HG03103 (cell line): ENCODE data around the gene ARFGAP1.
"Not testable (repeated sequence)": the region's sequence is repeated elsewhere in the genome, so short reads cannot be mapped to it uniquely, and the experiment has no call there.

ENCODE experiments used
- ATAC-seq: cut with Tn5 transposase; IDR thresholded peaks from one replicate; pipeline ENCODE4 v1.9.1; 2021; ENCODE audit warnings: low read depth; ENCODE audit not compliant: unreplicated experiment

Gene ARFGAP1

DNA sequence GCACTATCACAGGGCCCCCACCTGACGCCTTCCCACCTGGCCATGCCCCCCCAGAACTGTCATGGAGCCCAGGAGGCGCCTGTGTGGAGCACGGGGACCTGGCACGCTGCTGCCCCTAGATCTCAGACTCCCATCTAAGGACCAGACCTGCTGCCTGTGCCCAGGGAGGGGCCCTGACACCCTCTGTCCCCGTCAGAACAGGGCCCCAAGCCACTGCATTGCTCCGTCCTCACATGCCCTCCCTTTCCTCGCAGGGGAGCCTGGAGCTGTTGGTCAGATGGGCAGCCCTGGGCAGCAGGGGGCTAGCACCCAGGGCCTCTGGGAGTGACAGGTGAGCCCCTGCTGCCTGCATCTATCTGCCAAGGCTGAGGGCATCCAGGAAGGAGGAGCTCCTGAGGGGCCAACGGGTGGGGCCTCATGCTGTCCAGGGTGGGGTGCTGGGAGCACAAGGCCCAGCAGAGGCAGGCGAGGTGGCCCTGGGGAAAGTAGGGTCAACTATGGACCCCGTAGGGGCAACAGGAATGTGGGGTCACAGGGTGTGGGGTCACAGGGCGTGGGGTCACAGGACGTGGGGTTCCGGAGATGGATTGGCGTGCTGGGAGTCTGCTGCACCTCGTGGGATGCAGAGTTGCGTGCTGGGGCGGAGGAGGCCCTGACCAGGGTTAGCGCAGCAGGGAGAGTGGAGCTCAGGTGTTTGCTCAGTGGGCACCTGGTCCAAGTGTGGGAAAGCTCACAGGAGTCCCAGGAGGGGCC, 56.9 kb downstream of the ARFGAP1 start:
- ATAC-seq = no peak

- ATAC-seq = no peak
Measured at GRCh38 chr20:63330084-63330760, 57.6 kb downstream of the ARFGAP1 start.

DNA sequence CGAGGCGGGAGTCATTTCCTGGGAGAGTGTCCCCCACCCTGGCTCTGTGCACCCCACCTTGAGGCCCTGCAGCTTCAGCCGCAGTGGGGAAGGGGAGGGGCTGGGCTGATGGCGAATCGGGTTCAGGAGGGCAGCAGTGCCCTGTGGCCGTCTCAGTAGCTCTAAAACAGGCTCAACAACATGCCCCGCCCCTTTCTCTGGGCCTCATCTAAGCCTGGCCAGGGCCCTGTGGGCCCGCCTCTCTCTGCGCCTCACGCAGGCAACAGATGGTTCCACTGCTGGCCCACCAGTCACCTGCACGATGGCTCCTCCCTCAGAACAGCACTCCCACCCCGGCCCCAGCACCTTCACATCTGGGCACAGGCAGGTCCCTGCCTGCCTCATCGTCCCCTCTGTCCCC, 58.3 kb downstream of the ARFGAP1 start:
- no peak for ATAC-seq

GRCh38 chr20:63331741-63332400, 59.3 kb downstream of the ARFGAP1 start:
- no peak for ATAC-seq

GRCh38 chr20:63332488-63333240, 60.1 kb downstream of the ARFGAP1 start:
- ATAC-seq = no peak

DNA sequence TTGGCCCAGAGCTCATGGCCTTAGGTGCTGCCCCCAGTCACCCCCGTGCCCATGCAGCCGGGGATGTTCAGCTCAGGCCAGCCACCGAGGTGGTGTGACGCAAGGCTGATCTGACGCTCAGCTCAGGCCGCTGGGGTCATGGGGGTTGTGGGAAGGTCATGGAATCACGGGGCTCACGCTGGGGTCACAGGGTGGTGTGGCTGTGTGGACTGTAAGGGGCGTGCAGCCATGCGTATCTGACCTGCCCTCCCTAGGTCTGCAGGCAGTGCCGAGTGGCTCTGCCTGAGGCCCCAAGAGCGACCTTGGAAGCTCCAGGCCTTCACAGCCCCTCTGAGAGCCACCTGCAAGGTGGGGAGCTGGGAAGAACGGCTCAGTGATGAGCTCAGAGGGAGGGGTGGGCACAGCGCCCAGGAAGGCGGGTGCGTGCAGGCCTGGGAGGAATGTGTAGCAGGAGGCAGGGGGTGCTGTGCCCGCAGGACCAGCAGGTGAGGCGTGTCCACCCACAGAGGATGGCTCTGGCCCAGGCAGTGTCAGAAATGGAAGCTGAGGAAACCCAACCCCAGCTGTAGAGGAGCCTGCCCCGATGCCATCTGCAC, 60.7 kb downstream of the ARFGAP1 start:
- ATAC-seq = no peak

GRCh38 chr20:63334356-63334755, 61.7 kb downstream of the ARFGAP1 start:
- no peak for ATAC-seq

DNA sequence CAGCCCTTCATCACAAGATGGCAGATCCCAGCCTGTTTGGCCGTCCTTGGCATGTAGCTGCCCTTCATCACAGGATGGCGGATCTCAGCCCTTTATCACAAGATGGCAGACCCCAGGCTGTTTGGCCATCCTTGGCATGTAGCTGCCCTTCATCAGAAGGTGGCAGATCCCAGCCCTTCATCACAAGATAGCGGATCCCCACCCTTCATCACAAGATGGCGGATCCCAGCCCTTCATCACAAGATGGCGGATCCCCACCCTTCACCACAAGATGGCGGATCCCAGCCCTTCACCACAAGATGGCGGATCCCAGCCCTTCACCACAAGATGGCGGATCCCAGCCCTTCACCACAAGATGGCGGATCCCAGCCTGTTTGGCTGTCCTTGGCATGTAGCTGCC, 62.4 kb downstream of the ARFGAP1 start:
- ATAC-seq = not testable (repeated sequence)

DNA sequence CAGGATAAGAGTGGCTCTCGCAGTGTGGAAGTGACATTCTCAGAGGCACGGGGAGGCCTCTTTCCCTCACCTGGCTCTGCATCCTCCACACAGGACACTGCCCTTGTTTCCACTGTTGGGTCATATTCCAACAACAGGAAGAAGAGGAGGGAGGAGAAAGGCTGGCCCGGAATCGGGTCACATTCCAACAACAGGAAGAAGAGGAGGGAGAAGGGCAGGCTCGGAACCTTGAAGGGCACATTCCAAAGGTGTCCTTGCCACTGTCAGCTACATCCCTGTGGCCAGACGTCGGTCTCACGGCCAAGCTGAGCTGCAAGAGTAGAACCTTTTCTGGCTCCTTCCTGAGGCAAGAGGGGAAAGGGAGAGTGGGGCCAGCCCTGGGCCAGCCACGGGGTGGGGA, 63.1 kb downstream of the ARFGAP1 start:
- no peak for ATAC-seq

DNA sequence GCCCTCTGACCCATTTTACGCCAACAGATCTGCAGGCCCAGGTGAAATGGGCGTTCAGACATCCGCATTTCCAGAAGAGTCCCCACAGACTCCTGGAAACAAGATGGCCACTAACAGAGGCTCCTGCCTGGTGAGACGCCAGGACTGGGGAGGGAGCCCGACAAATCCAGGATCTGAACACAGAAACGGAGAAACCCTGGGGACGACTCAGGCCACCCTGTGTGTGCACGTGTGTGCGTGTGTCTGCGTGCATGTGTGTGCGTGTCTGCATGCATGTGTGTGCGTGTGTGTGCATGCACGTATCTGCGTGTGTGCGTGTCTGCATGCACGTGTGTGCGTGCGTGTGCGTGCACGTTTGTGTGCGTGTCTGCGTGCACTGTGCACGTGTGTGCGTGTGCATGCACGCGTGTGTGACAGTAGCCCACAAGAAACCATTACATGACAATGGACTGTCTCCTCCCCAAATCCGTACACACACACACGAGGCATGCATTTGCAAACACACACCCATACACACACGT, 63.7 kb downstream of the ARFGAP1 start:
- no peak for ATAC-seq

DNA sequence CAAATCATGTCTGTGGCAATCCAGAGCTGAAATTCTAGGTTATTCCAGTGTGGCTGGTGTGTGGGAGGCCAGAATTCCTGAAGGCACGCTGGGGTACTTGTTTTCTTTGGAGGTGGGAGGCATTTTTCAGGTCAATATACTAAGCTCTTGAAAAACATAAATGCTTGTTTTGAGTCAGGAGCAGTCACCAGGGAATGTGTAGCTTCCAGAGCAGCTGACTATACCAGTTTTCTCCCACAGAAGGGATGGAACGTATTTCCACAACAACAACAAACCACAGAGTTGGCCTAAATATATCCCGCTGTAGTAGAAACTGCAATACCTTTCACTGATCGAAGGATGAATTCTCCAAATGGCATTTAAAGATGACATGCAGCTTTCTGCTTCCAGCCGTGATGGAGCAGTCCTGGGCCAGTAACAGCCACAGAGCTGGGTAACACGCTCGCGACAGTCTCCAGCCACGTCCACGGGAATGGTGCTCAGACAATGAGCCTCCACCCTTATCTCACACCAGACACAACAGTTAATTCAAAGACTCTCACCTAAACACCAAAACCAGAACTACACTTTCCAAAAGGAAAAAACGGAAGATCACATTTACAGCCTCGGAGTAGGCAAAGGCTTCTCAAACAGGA, 65.3 kb downstream of the ARFGAP1 start:
- ATAC-seq = no peak
